ENCODE measurements around the gene SLC2A1. TPM values are rescaled to one million over a fixed set of nuclear protein-coding genes. Genes with fewer than 3 reads are reported as not detected.

The SLC2A1 gene
- total RNA-seq, 1 donor from 2014 or later = 1,021 TPM

DNA sequence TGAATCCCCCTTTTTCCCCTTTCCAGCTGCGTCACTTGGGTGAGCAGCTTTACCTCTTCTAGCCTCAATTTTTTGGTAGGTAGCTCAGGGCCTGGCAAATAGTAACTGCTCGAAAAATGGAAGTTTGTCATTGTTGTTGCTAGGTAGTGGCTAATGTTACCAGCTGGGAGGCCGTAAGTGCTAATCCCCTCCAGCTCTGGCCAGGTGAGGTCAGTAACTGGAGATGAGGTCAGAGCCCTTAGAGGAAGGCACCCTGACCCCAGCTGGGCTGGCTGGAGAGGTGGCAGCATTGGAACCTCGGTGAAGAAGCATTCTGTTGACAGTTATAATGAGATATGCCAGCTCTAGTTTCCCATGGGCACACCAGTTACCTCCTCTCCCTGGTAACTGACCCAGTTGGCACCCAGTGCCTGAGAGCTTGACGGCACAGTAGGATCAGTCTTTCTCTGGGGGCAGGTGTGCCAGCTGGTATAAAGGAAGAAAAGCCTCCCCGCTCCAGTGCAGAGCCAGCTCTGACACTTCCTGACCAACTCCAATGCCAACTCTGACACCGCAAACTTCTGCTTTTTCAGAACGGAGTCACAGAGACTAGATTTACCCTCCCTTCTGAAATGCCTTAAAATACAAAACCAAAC, 35.0 kb upstream of the SLC2A1 start:
- DNase-seq (ENCODE audit: low read depth) = no peak
- no peaks in the 10 kb centered on the region for H3K36me3 ChIP-seq (ENCODE audit: control insufficient read depth, insufficient read depth, low read length)
- H3K4me3 ChIP-seq (ENCODE audit: low read depth, low read length) = no peak overlapping the region
- H3K27me3 ChIP-seq (ENCODE audit: control insufficient read depth, insufficient read depth, low read length) = no peaks in the 10 kb centered on the region
- TF ChIP-seq, protein P1, sequence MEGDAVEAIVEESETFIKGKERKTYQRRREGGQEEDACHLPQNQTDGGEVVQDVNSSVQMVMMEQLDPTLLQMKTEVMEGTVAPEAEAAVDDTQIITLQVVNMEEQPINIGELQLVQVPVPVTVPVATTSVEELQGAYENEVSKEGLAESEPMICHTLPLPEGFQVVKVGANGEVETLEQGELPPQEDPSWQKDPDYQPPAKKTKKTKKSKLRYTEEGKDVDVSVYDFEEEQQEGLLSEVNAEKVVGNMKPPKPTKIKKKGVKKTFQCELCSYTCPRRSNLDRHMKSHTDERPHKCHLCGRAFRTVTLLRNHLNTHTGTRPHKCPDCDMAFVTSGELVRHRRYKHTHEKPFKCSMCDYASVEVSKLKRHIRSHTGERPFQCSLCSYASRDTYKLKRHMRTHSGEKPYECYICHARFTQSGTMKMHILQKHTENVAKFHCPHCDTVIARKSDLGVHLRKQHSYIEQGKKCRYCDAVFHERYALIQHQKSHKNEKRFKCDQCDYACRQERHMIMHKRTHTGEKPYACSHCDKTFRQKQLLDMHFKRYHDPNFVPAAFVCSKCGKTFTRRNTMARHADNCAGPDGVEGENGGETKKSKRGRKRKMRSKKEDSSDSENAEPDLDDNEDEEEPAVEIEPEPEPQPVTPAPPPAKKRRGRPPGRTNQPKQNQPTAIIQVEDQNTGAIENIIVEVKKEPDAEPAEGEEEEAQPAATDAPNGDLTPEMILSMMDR (IDR thresholded peaks at IDR 0.05; ENCODE audit: insufficient read depth, low read length, poor library complexity, severe bottlenecking) = no peak

DNA sequence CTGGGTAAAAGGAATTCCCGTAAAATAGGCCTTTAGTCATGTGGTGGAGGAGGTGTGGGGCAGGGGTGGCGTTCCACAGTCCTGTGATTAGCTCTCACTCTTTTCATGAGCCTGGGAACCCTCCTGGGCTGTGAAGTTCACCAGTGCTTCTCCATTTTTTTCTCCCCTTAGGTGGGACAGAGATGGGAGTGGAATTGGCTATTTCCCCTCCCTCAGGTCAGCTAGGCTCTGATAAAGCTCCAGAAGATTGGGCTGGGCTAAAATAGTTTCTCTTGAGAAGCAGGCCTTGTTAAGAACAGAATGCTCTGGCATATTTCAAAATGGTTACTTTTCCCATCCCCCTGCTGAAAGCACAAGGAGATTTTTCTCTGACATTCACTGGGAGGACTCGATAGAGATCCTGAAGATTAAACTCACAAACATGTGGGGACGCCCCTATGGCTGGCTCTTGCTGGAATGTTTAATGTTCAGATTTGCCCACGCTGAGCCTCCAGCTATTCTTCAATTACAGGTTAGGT, 33.4 kb upstream of the SLC2A1 start:
- Histone ChIP-seq H3K4me3 (ENCODE audit: low read depth, low read length) (no peak overlapping the region), H3K27me3 (ENCODE audit: control insufficient read depth, insufficient read depth, low read length) (no peaks in the 10 kb centered on the region), H3K36me3 (ENCODE audit: control insufficient read depth, insufficient read depth, low read length) (no peaks in the 10 kb centered on the region)
- TF ChIP-seq, protein P1 (IDR thresholded peaks at IDR 0.05; ENCODE audit: insufficient read depth, low read length, poor library complexity, severe bottlenecking) = no peak
- no peak for DNase-seq (ENCODE audit: low read depth)

DNA sequence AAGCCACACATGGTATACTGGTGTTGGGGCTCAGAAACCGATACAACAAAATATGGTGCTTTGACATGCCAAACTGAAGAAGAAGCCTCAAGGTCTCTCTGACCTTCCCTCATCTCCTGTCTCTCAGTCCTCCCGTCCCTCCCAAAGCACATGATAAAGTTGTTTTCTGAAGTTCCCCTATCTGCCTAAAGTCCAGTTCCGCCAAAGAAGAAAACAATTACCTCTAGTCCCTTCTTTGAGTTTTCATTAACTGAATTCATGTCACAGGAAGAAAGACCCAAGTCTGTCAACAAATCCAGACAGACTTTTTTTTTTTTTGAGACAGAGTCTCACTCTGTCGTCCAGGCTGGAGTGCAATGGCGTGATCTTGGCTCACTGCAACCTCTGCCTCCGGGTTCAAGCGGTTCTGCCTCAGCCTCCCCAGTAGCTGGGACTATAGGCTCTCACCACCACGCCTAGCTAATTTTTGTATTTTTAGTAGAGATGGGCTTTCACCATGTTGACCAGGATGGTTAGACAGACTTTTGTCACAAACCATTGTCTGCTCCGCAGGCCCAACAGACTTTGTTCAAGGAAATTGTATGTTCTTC, 32.2 kb upstream of the SLC2A1 start:
- H3K4me3 ChIP-seq (ENCODE audit: low read depth, low read length) = no peak overlapping the region
- TF ChIP-seq, protein P1 (IDR thresholded peaks at IDR 0.05; ENCODE audit: insufficient read depth, low read length, poor library complexity, severe bottlenecking) = no peak
- no peaks in the 10 kb centered on the region for H3K36me3 ChIP-seq (ENCODE audit: control insufficient read depth, insufficient read depth, low read length)
- no peak for DNase-seq (ENCODE audit: low read depth)
- H3K27me3 ChIP-seq (ENCODE audit: control insufficient read depth, insufficient read depth, low read length) = no peaks in the 10 kb centered on the region

DNA sequence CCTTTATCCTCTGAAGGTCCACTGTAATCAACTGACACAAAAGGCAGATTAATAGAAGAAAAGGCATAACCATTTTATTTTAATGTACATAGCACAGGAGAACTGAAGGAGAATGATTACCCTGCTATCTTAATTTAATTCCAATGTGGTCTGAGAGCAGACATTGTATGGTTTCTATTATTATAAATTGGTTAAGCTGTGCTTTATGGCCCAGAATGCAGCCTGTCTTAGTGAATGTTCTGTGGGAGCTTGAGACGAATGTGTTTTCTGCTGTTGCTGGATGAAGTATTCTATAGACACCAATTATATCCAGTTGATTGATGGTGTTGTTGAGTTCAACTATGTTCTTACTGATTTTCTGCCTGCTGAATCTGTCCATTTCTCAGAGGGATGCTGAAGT, 25.0 kb upstream of the SLC2A1 start:
- Histone ChIP-seq H3K27me3 (ENCODE audit: control insufficient read depth, insufficient read depth, low read length) (no peaks in the 10 kb centered on the region), H3K36me3 (ENCODE audit: control insufficient read depth, insufficient read depth, low read length) (no peaks in the 10 kb centered on the region), H3K4me3 (ENCODE audit: low read depth, low read length) (no peak overlapping the region)
- TF ChIP-seq, protein P1 (IDR thresholded peaks at IDR 0.05; ENCODE audit: insufficient read depth, low read length, poor library complexity, severe bottlenecking) = no peak
- no peak for DNase-seq (ENCODE audit: low read depth)

DNA sequence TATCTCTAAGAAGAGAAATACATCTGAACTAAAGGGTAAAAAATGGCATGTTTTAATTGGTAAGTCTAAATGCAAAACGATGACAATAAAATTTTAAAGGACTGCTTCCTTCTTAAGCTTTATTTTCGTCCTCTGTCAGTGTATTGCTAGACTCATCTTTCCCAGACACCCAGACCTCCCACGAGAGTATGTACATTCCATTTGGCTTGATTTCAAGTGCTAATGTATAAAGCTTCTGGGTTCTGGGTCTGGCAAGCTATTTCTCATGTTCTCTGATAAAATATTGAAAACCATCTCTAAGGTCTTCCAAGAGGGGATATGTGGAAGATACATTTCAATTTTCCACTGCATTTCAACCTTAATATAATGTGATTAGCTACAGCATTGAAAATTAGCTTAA, 24.6 kb upstream of the SLC2A1 start:
- no peaks in the 10 kb centered on the region for H3K27me3 ChIP-seq (ENCODE audit: control insufficient read depth, insufficient read depth, low read length)
- no peak for DNase-seq (ENCODE audit: low read depth)
- H3K4me3 ChIP-seq (ENCODE audit: low read depth, low read length) = no peak overlapping the region
- no peaks in the 10 kb centered on the region for H3K36me3 ChIP-seq (ENCODE audit: control insufficient read depth, insufficient read depth, low read length)
- TF ChIP-seq, protein P1 (IDR thresholded peaks at IDR 0.05; ENCODE audit: insufficient read depth, low read length, poor library complexity, severe bottlenecking) = no peak

All from kidney epithelial cell (primary cell).